Ishikawa (cell line): ENCODE results near the gene CX3CL1.

ENCODE experiments used
- CEBPB ChIP-seq: IDR thresholded peaks from 2 replicates; pipeline ENCODE4 v1.6.1; 2012
- CREB1 ChIP-seq: IDR thresholded peaks from 2 replicates; pipeline ENCODE4 v1.6.1; 2012; ENCODE audit warnings: low read depth
- EGR1 ChIP-seq: IDR thresholded peaks from 2 replicates; pipeline ENCODE4 v1.6.1; 2012
- EP300 ChIP-seq: IDR thresholded peaks from 2 replicates; pipeline ENCODE4 v1.6.1; 2012; ENCODE audit warnings: borderline replicate concordance
- FOXM1 ChIP-seq: IDR thresholded peaks from 2 replicates; pipeline ENCODE4 v1.6.1; 2012; ENCODE audit warnings: low read depth, borderline replicate concordance
- NFIC ChIP-seq: IDR thresholded peaks from 2 replicates; pipeline ENCODE4 v1.6.1; 2012
- RAD21 ChIP-seq: IDR thresholded peaks from 2 replicates; pipeline ENCODE4 v1.6.1; 2012; ENCODE audit warnings: low read depth
- TAF1 ChIP-seq: IDR thresholded peaks from 2 replicates; pipeline ENCODE4 v1.6.1; 2012; ENCODE audit warnings: low read depth, mild to moderate bottlenecking
- TCF12 ChIP-seq: IDR thresholded peaks from 2 replicates; pipeline ENCODE4 v1.6.1; 2012; ENCODE audit warnings: low read depth
- TEAD4 ChIP-seq: IDR thresholded peaks from 2 replicates; pipeline ENCODE4 v1.6.1; 2012
- YY1 ChIP-seq: IDR thresholded peaks from 2 replicates; pipeline ENCODE4 v1.6.1; 2012; ENCODE audit warnings: low read depth
- ZBTB7A ChIP-seq: IDR thresholded peaks from 2 replicates; pipeline ENCODE4 v1.6.1; 2012; ENCODE audit warnings: low read depth
- TF ChIP-seq, protein P1 (sequence below): IDR thresholded peaks from 2 replicates; pipeline ENCODE4 v1.6.1; 2012; ENCODE audit warnings: low read depth, mild to moderate bottlenecking
- TF ChIP-seq, protein P2 (sequence below): IDR thresholded peaks from 2 replicates; pipeline ENCODE4 v1.6.1; 2012
- TF ChIP-seq, protein P3 (sequence below): IDR thresholded peaks from 2 replicates; pipeline ENCODE4 v1.6.1; 2012

Gene CX3CL1

GRCh38 chr16:57388359-57389086, 16.2 kb downstream of the CX3CL1 start:
- TF ChIP-seq CEBPB (no peak), TEAD4 (no peak), FOXM1 (no peak), CREB1 (no peak), NFIC (no peak), RAD21 (no peak), ZBTB7A (no peak)
- TF ChIP-seq, protein P1, sequence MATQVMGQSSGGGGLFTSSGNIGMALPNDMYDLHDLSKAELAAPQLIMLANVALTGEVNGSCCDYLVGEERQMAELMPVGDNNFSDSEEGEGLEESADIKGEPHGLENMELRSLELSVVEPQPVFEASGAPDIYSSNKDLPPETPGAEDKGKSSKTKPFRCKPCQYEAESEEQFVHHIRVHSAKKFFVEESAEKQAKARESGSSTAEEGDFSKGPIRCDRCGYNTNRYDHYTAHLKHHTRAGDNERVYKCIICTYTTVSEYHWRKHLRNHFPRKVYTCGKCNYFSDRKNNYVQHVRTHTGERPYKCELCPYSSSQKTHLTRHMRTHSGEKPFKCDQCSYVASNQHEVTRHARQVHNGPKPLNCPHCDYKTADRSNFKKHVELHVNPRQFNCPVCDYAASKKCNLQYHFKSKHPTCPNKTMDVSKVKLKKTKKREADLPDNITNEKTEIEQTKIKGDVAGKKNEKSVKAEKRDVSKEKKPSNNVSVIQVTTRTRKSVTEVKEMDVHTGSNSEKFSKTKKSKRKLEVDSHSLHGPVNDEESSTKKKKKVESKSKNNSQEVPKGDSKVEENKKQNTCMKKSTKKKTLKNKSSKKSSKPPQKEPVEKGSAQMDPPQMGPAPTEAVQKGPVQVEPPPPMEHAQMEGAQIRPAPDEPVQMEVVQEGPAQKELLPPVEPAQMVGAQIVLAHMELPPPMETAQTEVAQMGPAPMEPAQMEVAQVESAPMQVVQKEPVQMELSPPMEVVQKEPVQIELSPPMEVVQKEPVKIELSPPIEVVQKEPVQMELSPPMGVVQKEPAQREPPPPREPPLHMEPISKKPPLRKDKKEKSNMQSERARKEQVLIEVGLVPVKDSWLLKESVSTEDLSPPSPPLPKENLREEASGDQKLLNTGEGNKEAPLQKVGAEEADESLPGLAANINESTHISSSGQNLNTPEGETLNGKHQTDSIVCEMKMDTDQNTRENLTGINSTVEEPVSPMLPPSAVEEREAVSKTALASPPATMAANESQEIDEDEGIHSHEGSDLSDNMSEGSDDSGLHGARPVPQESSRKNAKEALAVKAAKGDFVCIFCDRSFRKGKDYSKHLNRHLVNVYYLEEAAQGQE = no peak

DNA sequence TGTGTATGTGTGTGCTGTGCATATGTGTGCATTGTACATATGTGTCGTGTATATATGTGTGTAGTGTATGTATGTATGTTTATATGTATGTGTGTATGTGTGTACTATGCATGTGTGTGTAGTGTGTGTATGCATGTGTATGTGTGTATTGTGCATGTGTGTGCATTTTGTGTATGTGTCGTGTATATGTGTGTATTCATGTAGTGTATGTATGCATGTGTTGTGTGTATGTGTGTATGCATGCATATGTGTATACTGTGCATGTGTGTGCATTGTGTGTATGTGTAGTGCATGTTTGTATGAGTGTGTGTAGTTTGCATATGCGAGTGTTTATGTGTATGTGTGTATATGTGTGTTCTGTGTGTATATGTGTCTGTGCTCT, 16.8 kb downstream of the CX3CL1 start:
- TF ChIP-seq TEAD4 (no peak), EP300 (no peak), CREB1 (no peak), TCF12 (no peak), YY1 (no peak), CEBPB (no peak), NFIC (no peak), EGR1 (no peak), ZBTB7A (no peak), FOXM1 (no peak), RAD21 (no peak), TAF1 (no peak)
- TF ChIP-seq, protein P2, sequence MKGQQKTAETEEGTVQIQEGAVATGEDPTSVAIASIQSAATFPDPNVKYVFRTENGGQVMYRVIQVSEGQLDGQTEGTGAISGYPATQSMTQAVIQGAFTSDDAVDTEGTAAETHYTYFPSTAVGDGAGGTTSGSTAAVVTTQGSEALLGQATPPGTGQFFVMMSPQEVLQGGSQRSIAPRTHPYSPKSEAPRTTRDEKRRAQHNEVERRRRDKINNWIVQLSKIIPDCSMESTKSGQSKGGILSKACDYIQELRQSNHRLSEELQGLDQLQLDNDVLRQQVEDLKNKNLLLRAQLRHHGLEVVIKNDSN = no peak
- TF ChIP-seq, protein P1 = no peak
- TF ChIP-seq, protein P3, sequence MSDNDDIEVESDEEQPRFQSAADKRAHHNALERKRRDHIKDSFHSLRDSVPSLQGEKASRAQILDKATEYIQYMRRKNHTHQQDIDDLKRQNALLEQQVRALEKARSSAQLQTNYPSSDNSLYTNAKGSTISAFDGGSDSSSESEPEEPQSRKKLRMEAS = no peak

GRCh38 chr16:57390636-57391295, 18.5 kb downstream of the CX3CL1 start:
- TF ChIP-seq CEBPB = no peak

GRCh38 chr16:57391300-57391699, 19.0 kb downstream of the CX3CL1 start:
- no peak for TF ChIP-seq CEBPB
- TF ChIP-seq, protein P3 = no peak
- TF ChIP-seq YY1 = no peak
- no peak for TF ChIP-seq TEAD4
- no peak for TF ChIP-seq EGR1
- TF ChIP-seq TCF12 = no peak
- no peak for TF ChIP-seq RAD21
- TF ChIP-seq FOXM1 = no peak
- no peak for TF ChIP-seq NFIC
- TF ChIP-seq, protein P2 = no peak
- TF ChIP-seq CREB1 = no peak
- no peak for TF ChIP-seq ZBTB7A
- TF ChIP-seq, protein P1 = no peak
- TF ChIP-seq EP300 = no peak
- no peak for TF ChIP-seq TAF1
